Caco-2 (cell line): Measurements from ENCODE around the gene PRDM2. TPM values are rescaled to one million over a fixed set of nuclear protein-coding genes. Genes with fewer than 3 reads are reported as not detected.

Experiments
- BruUV-seq: library from RNA; stranded (reverse); fragments of 400-500 nt; replicated peaks from 2 replicates; lab custom pipeline; 2021; lab: Mats Ljungman, UMichigan
- CTCF ChIA-PET: fragments of 300-600 bp; sonication (Branson Sonifier 250); formaldehyde crosslinking; loops from one replicate; lab custom pipeline; 2022; ENCODE audit warnings: antibody characterized with exemption; lab: Charles Lee
- POLR2A ChIA-PET: fragments of 300-600 bp; sonication (Branson Sonifier 250); formaldehyde crosslinking; loops from one replicate; lab custom pipeline; 2022; ENCODE audit warnings: antibody characterized with exemption; lab: Charles Lee
- DNase-seq, 2 experiments: peaks; one replicate each; pipeline versions ENCODE4 v3.0.0 to v3.0.0-alpha.2; 2020 to 2022
- H3K27me3 ChIP-seq: replicated peaks from 2 replicates; pipeline ENCODE4 v1.6.0; 2011; ENCODE audit warnings: low read length; ENCODE audit not compliant: control insufficient read depth, insufficient read depth
- H3K36me3 ChIP-seq: 2 replicates; pipeline ENCODE4 v1.5.1; 2011; ENCODE audit warnings: low read length; ENCODE audit not compliant: control insufficient read depth, insufficient read depth
- H3K4me1 ChIP-seq: fragments of 250-450 bp; sonication (Bioruptor Pico); 2 replicates; pipeline ENCODE4 v1.5.1; 2020; ENCODE audit warnings: mild to moderate bottlenecking
- H3K4me3 ChIP-seq: 2 replicates; pipeline ENCODE4 v1.5.1; 2011; ENCODE audit warnings: low read depth, mild to moderate bottlenecking, control low read depth, low read length
- H3K9me3 ChIP-seq: fragments of 250-450 bp; sonication (Bioruptor Pico); 2 replicates; pipeline ENCODE4 v1.5.1; 2020; ENCODE audit warnings: mild to moderate bottlenecking, moderate library complexity
- H3K27ac Mint-ChIP-seq: one replicate; pipeline ENCODE4 v1.8.0; 2022; ENCODE audit warnings: mixed read lengths; ENCODE audit not compliant: unreplicated experiment
- H3K27me3 Mint-ChIP-seq: one replicate; pipeline ENCODE4 v1.8.0; 2022; ENCODE audit warnings: mixed read lengths; ENCODE audit not compliant: insufficient read depth, unreplicated experiment
- H3K36me3 Mint-ChIP-seq: one replicate; pipeline ENCODE4 v1.8.0; 2022; ENCODE audit warnings: mild to moderate bottlenecking, mixed read lengths; ENCODE audit not compliant: insufficient read depth, unreplicated experiment
- H3K4me1 Mint-ChIP-seq: one replicate; pipeline ENCODE4 v1.8.0; 2022; ENCODE audit warnings: low read depth, mixed read lengths; ENCODE audit not compliant: unreplicated experiment
- H3K4me3 Mint-ChIP-seq: one replicate; pipeline ENCODE4 v1.8.0; 2022; ENCODE audit warnings: mild to moderate bottlenecking, moderate library complexity, mixed read lengths; ENCODE audit not compliant: unreplicated experiment
- H3K9me3 Mint-ChIP-seq: one replicate; pipeline ENCODE4 v1.8.0; 2022; ENCODE audit warnings: mixed read lengths; ENCODE audit not compliant: unreplicated experiment
- CTCF ChIP-seq, 2 experiments: fragments of 200-600 bp in 1 of 2; IDR thresholded peaks; 1 replicate in 1 of 2; 2 replicates in 1 of 2; pipeline versions ENCODE4 v1.5.1 to v1.8.0; 2011 to 2022; ENCODE audit warnings: antibody characterized with exemption in 1 of 2, control low read depth in 1 of 2, inconsistent platforms in 1 of 2, low read depth in 1 of 2, low read length in 1 of 2, mild to moderate bottlenecking in 1 of 2, moderate library complexity in 1 of 2; ENCODE audit not compliant: insufficient read depth in 1 of 2, severe bottlenecking in 1 of 2, unreplicated experiment in 1 of 2
- intact Hi-C: fragments of 100-400 bp; cut with micrococcal nuclease; formaldehyde crosslinking; loops from one replicate; pipeline ENCODE4 v1.10.0; 2022; ENCODE audit not compliant: unreplicated experiment
- total RNA-seq: library from RNA; stranded (reverse); gene quantifications from 2 replicates; pipeline ENCODE4 v1.2.3, GENCODE V29; 2022

Gene PRDM2
- total RNA-seq, 1 experiment from 2014 or later: 32.7 TPM

DNA sequence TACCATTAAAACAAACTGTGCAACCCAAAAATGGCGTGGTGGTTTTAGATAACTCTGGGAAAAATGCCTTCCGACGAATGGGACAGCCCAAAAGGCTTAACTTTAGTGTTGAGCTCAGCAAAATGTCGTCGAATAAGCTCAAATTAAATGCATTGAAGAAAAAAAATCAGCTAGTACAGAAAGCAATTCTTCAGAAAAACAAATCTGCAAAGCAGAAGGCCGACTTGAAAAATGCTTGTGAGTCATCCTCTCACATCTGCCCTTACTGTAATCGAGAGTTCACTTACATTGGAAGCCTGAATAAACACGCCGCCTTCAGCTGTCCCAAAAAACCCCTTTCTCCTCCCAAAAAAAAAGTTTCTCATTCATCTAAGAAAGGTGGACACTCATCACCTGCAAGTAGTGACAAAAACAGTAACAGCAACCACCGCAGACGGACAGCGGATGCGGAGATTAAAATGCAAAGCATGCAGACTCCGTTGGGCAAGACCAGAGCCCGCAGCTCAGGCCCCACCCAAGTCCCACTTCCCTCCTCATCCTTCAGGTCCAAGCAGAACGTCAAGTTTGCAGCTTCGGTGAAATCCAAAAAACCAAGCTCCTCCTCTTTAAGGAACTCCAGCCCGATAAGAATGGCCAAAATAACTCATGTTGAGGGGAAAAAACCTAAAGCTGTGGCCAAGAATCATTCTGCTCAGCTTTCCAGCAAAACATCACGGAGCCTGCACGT is 82.1 kb downstream of the PRDM2 start:
- no peaks in the 10 kb centered on the region for H3K36me3 ChIP-seq
- POLR2A ChIA-PET: no interaction called here
- Mint-ChIP-seq H3K4me1 (peaks cover 4% of the 10 kb centered on the region), H3K27me3 (no peaks in the 10 kb centered on the region), H3K4me3 (no peak overlapping the region), H3K27ac (no peak overlapping the region), H3K36me3 (peaks cover 50% of the 10 kb centered on the region), H3K9me3 (no peaks in the 10 kb centered on the region)
- TF ChIP-seq CTCF (IDR thresholded peaks at IDR 0.05; ENCODE audit: insufficient read depth in 1 of 2, low read depth in 1 of 2, low read length in 1 of 2, severe bottlenecking in 1 of 2, unreplicated experiment in 1 of 2): no peak
- TSS peak; percentile 5 for BruUV-seq
- CTCF ChIA-PET: no interaction called here
- intact Hi-C loops: no loop called here
- no peaks in the 10 kb centered on the region for H3K9me3 ChIP-seq
- no peak overlapping the region for H3K4me3 ChIP-seq
- DNase-seq: no peak
- H3K27me3 ChIP-seq: no peaks in the 10 kb centered on the region
- H3K4me1 ChIP-seq: no peaks in the 10 kb centered on the region

DNA sequence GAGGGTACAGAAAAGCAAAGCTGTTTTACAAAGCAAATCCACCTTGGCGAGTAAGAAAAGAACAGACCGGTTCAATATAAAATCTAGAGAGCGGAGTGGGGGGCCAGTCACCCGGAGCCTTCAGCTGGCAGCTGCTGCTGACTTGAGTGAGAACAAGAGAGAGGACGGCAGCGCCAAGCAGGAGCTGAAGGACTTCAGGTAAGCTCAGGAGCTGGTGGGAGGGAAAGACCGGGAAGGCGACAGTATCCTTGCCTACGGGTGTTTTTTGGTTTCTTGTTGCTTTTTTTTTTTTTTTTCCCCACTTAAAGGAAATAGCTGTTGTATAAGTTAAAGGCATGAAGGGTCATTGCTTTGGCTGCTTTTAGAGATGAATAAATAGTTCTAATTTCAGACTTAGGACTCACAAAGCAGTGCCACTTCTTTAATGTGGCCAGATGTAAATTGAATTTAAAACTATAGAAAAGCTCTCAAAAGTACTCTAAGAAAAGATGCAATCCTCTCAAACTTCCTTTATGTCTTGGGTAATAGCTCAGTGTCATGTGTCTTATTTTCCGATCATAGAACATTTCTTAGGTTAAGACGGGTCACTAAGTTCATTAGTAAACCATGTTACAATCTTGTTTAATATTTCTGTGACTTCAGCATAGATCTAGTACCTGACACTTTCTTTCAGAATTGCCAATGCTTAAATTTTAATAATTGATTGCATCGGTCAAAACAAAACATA is 82.8 kb downstream of the PRDM2 start:
- H3K4me1 ChIP-seq: no peaks in the 10 kb centered on the region
- Mint-ChIP-seq H3K4me3 (no peak overlapping the region), H3K9me3 (no peaks in the 10 kb centered on the region), H3K36me3 (peaks cover 51% of the 10 kb centered on the region), H3K27me3 (no peaks in the 10 kb centered on the region), H3K4me1 (peaks cover 4% of the 10 kb centered on the region), H3K27ac (no peak overlapping the region)
- no peaks in the 10 kb centered on the region for H3K9me3 ChIP-seq
- POLR2A ChIA-PET: no interaction called here
- no peak for TF ChIP-seq CTCF (IDR thresholded peaks at IDR 0.05; ENCODE audit: insufficient read depth in 1 of 2, low read depth in 1 of 2, low read length in 1 of 2, severe bottlenecking in 1 of 2, unreplicated experiment in 1 of 2)
- DNase-seq: no peak
- H3K4me3 ChIP-seq: no peak overlapping the region
- no peaks in the 10 kb centered on the region for H3K27me3 ChIP-seq
- intact Hi-C loops: no loop called here
- no peaks in the 10 kb centered on the region for H3K36me3 ChIP-seq
- CTCF ChIA-PET: interaction anchor here (0.7 kb wide), 1 partner anchor 325 kb away, joined by 6 read pairs; no protein-coding TSS in a partner anchor
- BruUV-seq: no TSS peak

DNA sequence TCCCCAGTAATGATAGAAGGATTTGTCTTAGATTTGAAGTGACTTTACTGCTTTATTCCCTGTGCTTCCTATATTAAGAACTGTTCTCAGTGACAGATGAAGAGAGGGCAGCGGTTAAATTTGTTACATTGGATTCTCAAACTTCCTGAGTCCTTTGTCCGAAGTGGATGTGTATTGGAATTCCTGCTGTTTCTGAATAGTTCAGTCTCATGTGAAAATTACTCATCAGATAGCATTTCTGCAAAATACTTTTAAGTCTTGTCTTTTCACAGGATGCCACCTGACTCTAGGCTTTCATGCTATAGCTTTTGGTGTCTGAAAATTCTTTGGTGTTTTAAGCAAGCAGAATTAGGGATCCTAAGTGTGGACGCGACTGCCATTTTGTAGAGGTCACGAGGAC is 83.6 kb downstream of the PRDM2 start:
- no peaks in the 10 kb centered on the region for H3K27me3 Mint-ChIP-seq
- H3K9me3 Mint-ChIP-seq: no peaks in the 10 kb centered on the region
- ChIA-PET CTCF (no interaction called here), POLR2A (no interaction called here)
- TF ChIP-seq CTCF (IDR thresholded peaks at IDR 0.05; ENCODE audit: insufficient read depth in 1 of 2, low read depth in 1 of 2, low read length in 1 of 2, severe bottlenecking in 1 of 2, unreplicated experiment in 1 of 2): no peak
- H3K4me1 Mint-ChIP-seq: peaks cover 4% of the 10 kb centered on the region
- BruUV-seq: no TSS peak
- H3K36me3 Mint-ChIP-seq: peaks cover 56% of the 10 kb centered on the region
- intact Hi-C loops: no loop called here
- Histone ChIP-seq H3K4me1 (no peaks in the 10 kb centered on the region), H3K9me3 (no peaks in the 10 kb centered on the region), H3K4me3 (no peak overlapping the region), H3K27me3 (no peaks in the 10 kb centered on the region), H3K36me3 (no peaks in the 10 kb centered on the region)
- no peak overlapping the region for H3K27ac Mint-ChIP-seq
- no peak for DNase-seq
- H3K4me3 Mint-ChIP-seq: no peak overlapping the region
